Measurements from ENCODE around the gene MFN2.
"Not testable (repeated sequence)": the region's sequence is repeated elsewhere in the genome, so short reads cannot be mapped to it uniquely, and the experiment has no call there.

The MFN2 gene

DNA sequence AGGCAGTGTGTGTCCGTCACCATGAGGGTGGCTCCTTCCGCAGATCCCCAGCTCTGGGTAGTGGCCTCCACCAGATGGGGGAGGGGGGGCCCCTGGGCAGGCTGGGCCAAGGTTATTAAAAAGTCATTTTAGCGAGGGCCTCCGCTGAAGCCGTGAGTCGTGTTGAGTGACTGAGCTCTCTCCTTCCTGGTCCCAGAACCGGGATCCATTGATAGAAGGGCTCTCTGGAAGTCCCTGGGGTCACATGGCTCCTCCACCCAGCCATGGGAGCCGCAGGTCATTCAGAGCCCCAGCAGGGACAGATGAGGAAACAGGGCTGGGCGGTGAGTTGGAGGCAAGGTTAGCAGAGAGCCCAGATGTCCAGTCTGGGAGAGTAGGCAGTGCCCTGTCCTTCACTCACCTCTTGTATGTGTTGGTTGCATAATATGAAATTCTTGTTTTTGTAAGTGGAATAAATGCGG, 51.9 kb downstream of the MFN2 start:
- TF ChIP-seq, protein P1, sequence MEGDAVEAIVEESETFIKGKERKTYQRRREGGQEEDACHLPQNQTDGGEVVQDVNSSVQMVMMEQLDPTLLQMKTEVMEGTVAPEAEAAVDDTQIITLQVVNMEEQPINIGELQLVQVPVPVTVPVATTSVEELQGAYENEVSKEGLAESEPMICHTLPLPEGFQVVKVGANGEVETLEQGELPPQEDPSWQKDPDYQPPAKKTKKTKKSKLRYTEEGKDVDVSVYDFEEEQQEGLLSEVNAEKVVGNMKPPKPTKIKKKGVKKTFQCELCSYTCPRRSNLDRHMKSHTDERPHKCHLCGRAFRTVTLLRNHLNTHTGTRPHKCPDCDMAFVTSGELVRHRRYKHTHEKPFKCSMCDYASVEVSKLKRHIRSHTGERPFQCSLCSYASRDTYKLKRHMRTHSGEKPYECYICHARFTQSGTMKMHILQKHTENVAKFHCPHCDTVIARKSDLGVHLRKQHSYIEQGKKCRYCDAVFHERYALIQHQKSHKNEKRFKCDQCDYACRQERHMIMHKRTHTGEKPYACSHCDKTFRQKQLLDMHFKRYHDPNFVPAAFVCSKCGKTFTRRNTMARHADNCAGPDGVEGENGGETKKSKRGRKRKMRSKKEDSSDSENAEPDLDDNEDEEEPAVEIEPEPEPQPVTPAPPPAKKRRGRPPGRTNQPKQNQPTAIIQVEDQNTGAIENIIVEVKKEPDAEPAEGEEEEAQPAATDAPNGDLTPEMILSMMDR (IDR thresholded peaks at IDR 0.05; ENCODE audit: low read depth, low read length): no peak
- H3K27me3 ChIP-seq (ENCODE audit: insufficient read depth, low read depth, severe bottlenecking): no peaks in the 10 kb centered on the region
- no peak overlapping the region for H3K27ac ChIP-seq
- H3K4me3 ChIP-seq (ENCODE audit: low read depth, low read length): no peak overlapping the region
- H3K9me3 ChIP-seq (ENCODE audit: severe bottlenecking): no peaks in the 10 kb centered on the region
- H3K36me3 ChIP-seq: peaks cover 15% of the 10 kb centered on the region
- DNase-seq: no peak

DNA sequence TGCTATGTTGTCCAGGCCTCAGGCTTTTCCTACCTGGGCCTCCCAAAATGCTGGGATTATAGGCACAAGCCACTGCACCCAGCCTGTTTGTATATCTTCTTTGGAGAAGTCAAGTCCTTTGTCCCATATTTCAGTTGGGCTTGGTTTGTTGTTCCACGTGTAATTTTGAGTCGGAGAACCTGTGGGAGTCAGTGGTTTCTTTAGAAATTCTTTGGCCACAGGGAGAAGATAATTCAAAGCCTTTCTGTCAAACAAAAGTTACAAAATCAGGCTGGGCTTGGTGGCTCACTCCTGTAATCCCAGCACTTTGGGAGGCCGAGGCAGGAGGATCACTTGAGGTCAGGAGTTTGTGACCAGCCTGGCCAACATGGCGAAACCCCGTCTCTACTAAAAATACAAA, 53.2 kb downstream of the MFN2 start:
- not testable (repeated sequence) for H3K36me3 ChIP-seq; H3K27ac ChIP-seq; DNase-seq; H3K27me3 ChIP-seq (ENCODE audit: insufficient read depth, low read depth, severe bottlenecking); H3K4me3 ChIP-seq (ENCODE audit: low read depth, low read length); H3K9me3 ChIP-seq (ENCODE audit: severe bottlenecking)

DNA sequence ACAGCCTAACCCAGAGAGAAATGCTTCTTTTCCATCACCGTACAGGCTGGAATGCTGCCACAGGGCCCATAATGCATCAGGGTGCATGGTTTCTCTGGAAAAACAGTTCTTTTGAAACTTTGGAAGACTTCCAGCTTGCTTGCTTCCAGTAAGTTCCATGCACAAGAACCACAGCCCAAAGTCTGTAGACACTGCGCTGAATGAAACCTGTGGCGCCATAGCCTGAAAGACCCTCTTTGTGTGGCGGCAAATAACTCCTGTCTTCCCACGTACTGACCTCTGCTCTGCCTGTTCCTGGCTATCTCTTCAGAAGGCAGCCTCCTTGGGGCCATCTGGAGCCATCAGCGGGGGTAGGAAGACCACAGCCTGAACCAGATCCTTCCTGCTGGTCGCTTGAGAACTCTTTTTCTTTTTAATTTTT, 54.1 kb downstream of the MFN2 start:
- TF ChIP-seq, protein P1 (IDR thresholded peaks at IDR 0.05; ENCODE audit: low read depth, low read length): no peak

DNA sequence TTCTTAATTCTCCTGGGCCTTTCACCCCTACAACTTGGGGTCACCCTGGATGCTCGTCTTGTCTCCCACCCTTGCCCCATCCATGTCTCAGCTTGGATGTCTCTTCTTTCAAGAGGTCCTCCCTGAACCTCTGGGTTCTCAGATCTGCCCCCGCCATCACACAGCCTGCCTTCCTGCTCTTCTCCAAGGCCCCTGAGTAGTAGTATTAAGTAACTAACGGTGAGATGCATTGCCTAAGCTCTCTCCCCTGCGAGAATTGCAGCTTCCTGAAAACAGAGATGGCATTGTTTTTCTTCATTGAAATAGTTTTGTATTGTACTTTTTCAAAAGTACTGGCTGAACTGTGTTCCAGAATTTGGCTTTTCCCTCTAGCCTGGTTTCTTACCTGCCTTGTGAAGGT, 55.1 kb downstream of the MFN2 start:
- Histone ChIP-seq H3K27ac (no peak overlapping the region), H3K4me3 (ENCODE audit: low read depth, low read length) (no peak overlapping the region), H3K9me3 (ENCODE audit: severe bottlenecking) (no peaks in the 10 kb centered on the region), H3K36me3 (no peaks in the 10 kb centered on the region; the same call in 1 of the 2 replicates), H3K27me3 (ENCODE audit: insufficient read depth, low read depth, severe bottlenecking) (no peaks in the 10 kb centered on the region)
- TF ChIP-seq, protein P1 (IDR thresholded peaks at IDR 0.05; ENCODE audit: low read depth, low read length): no peak
- DNase-seq: no peak

More for the DNA sequence above, 54.1 kb downstream of the MFN2 start:
- no peak overlapping the region for H3K27ac ChIP-seq
- H3K36me3 ChIP-seq: peaks cover 7% of the 10 kb centered on the region
- H3K4me3 ChIP-seq (ENCODE audit: low read depth, low read length): no peak overlapping the region
- DNase-seq: no peak
- H3K9me3 ChIP-seq (ENCODE audit: severe bottlenecking): no peaks in the 10 kb centered on the region
- H3K27me3 ChIP-seq (ENCODE audit: insufficient read depth, low read depth, severe bottlenecking): no peaks in the 10 kb centered on the region

DNA sequence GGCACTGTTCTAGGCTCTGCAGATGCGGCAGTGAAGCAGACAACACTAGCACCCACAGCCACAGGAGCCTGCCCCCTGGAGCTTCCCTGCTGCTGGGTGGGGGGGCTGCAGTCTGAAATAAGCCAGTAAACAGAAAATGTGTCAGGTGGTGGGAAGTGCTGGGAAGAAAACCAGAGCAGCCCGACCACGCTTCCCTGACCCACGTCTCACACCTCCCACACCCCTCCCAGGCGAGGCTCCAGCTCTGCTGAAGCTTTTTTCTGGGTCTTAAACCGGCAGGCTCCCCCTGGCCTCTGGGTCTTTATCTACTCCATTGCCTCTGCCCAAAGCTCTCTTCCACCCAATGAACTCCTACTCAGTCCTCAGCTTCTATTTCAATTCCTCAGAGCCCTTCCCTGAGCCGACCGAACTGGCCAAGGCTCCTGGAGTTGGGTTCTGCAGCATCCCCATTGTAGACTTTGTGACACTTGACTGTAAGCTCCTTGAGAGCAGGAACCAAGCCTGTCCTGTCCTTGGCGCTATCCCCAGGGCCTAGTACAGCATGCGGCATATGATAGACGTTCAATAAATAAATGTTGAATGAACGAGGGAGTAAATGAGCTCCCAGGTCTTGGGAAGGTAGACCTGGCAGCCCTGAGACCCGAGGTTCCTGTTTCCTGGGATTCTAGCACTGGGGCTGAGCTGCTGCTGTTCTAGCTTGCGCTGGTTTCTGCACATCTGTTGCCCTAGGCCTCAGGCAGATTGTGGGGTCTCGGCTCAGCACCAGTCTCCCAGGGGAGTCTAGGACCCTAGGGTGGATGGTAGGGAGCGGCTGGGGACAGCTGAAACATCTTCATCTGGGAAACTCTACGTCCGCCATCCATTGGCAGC, 57.5 kb downstream of the MFN2 start:
- Histone ChIP-seq H3K36me3 (no peaks in the 10 kb centered on the region), H3K4me3 (ENCODE audit: low read depth, low read length) (no peak overlapping the region)
- DNase-seq: no peak

More for the DNA sequence above, 57.5 kb downstream of the MFN2 start:
- no peak overlapping the region for H3K27ac ChIP-seq
- TF ChIP-seq, protein P1 (IDR thresholded peaks at IDR 0.05; ENCODE audit: low read depth, low read length): no peak
- H3K9me3 ChIP-seq (ENCODE audit: severe bottlenecking): no peaks in the 10 kb centered on the region
- no peaks in the 10 kb centered on the region for H3K27me3 ChIP-seq (ENCODE audit: insufficient read depth, low read depth, severe bottlenecking)

All from WERI-Rb-1 (cell line).